Activated B cell treated with CpG ODN at 0.5 μM for 24 hours (primary cell): ENCODE data around the gene NLRC4. TPM values are rescaled to one million over a fixed set of nuclear protein-coding genes. Genes with fewer than 3 reads are reported as not detected.

Source experiments
- ATAC-seq: fragments of 200-7000 bp; cut with Tn5 transposase; one replicate; pipeline ENCODE4 v1.10.0; 2021; ENCODE audit warnings: low read depth, mild to moderate bottlenecking, moderate library complexity
- CTCF ChIA-PET: fragments of 350-600 bp; sonication (Branson Sonifier 250); formaldehyde crosslinking; loops from one replicate; lab custom pipeline; 2021; ENCODE audit warnings: antibody characterized with exemption; lab: Charles Lee
- POLR2A ChIA-PET: fragments of 350-600 bp; sonication (Branson Sonifier 250); formaldehyde crosslinking; loops from one replicate; lab custom pipeline; 2021; ENCODE audit warnings: antibody characterized with exemption; lab: Charles Lee
- DNase-seq: peaks from one replicate; pipeline ENCODE4 v3.0.0; 2022
- H3K27ac Mint-ChIP-seq: one replicate; pipeline ENCODE4 v1.8.0; 2020; ENCODE audit warnings: mixed read lengths
- H3K27me3 Mint-ChIP-seq: one replicate; pipeline ENCODE4 v1.8.0; 2021; ENCODE audit warnings: mixed read lengths
- H3K36me3 Mint-ChIP-seq: one replicate; pipeline ENCODE4 v1.8.0; 2021; ENCODE audit warnings: low read depth, mixed read lengths
- H3K4me1 Mint-ChIP-seq: one replicate; pipeline ENCODE4 v1.8.0; 2021; ENCODE audit warnings: mixed read lengths
- H3K4me3 Mint-ChIP-seq: one replicate; pipeline ENCODE4 v1.8.0; 2020; ENCODE audit warnings: mild to moderate bottlenecking, mixed read lengths
- H3K9me3 Mint-ChIP-seq: one replicate; pipeline ENCODE4 v1.8.0; 2020; ENCODE audit warnings: mixed read lengths
- CTCF ChIP-seq: fragments of 200-600 bp; IDR thresholded peaks from one replicate; pipeline ENCODE4 v1.8.0; 2022; ENCODE audit warnings: antibody characterized with exemption, mild to moderate bottlenecking
- intact Hi-C: fragments of 100-400 bp; cut with micrococcal nuclease; formaldehyde crosslinking; loops from one replicate; pipeline ENCODE4 v1.15.1; 2024
- total RNA-seq: library from RNA; stranded (reverse); gene quantifications from 2 replicates; pipeline ENCODE4 v1.2.3, GENCODE V29; 2022

The NLRC4 gene
- total RNA-seq, 1 donor from 2014 or later, result 0.98 TPM

- ATAC-seq (no peak), DNase-seq (no peak)
- ChIA-PET POLR2A (interaction anchor here (1.0 kb wide), 1 partner anchor 23 kb away, joined by 3 read pairs; the partner anchor contains the start of gene SLC30A6), CTCF (no interaction called here)
- no peak overlapping the region for H3K4me3 Mint-ChIP-seq
- no peaks in the 10 kb centered on the region for H3K27me3 Mint-ChIP-seq
- no peak for TF ChIP-seq CTCF
- no peaks in the 10 kb centered on the region for H3K9me3 Mint-ChIP-seq
- no peak overlapping the region for H3K27ac Mint-ChIP-seq
- H3K36me3 Mint-ChIP-seq, result peaks cover 58% of the 10 kb centered on the region
- intact Hi-C loops, result no loop called here
- peaks cover 9% of the 10 kb centered on the region for H3K4me1 Mint-ChIP-seq
Measured at GRCh38 chr2:32189011-32189410, 75.7 kb downstream of the NLRC4 start.

GRCh38 chr2:32182667-32183066, 82.0 kb downstream of the NLRC4 start:
- intact Hi-C loops, result no loop called here
- ChIA-PET CTCF (no interaction called here), POLR2A (no interaction called here)
- Mint-ChIP-seq H3K27me3 (no peaks in the 10 kb centered on the region), H3K4me3 (no peak overlapping the region), H3K9me3 (no peaks in the 10 kb centered on the region), H3K4me1 (no peaks in the 10 kb centered on the region), H3K27ac (no peak overlapping the region), H3K36me3 (peaks cover 58% of the 10 kb centered on the region)
- DNase-seq (no peak), ATAC-seq (no peak)
- no peak for TF ChIP-seq CTCF

Other genes with a start within 250 kb of the NLRC4 start
- gene DPY30, start 225.1 kb downstream of the NLRC4 start, total RNA-seq, result 36.2 and 37.6 TPM in 2 replicates
- 17.6 and 20.8 TPM in 2 replicates for gene SPAST, start 201.3 kb downstream of the NLRC4 start, total RNA-seq
- 15.6 and 17.2 TPM in 2 replicates for gene SLC30A6, start 99.0 kb downstream of the NLRC4 start, total RNA-seq
- 25.6 and 27.2 TPM in 2 replicates for gene YIPF4, start 13.0 kb upstream of the NLRC4 start, total RNA-seq
- gene BIRC6, start 92.1 kb upstream of the NLRC4 start, total RNA-seq, result 155 and 180 TPM in 2 replicates